Liver (tissue), 9 donors: ENCODE measurements around the gene PITPNM3. TPM values are rescaled to one million over a fixed set of nuclear protein-coding genes. Genes with fewer than 3 reads are reported as not detected.
A peak's percentile ranks its signal among the peaks of the same experiment; 100 is the strongest.

ENCODE experiments used
- DNase-seq: peaks from one replicate; pipeline ENCODE4 v3.0.0-alpha.2; 2017; ENCODE audit warnings: low spot score
- H3K27ac ChIP-seq, 2 donors: one replicate each; pipeline ENCODE4 v1.7.0; 2013; ENCODE audit warnings: inconsistent platforms in 2 of 2, low read length in 2 of 2, control low read depth in 1 of 2, low read depth in 1 of 2, mild to moderate bottlenecking in 1 of 2
- H3K27me3 ChIP-seq, 4 donors: one replicate each; pipeline versions ENCODE4 v1.6.1 to v1.7.0; 2013; ENCODE audit warnings: low read length in 3 of 4, inconsistent platforms in 1 of 4, mild to moderate bottlenecking in 1 of 4, moderate library complexity in 1 of 4; ENCODE audit not compliant: control insufficient read depth in 4 of 4, insufficient read depth in 4 of 4
- H3K36me3 ChIP-seq, 4 donors: one replicate each; pipeline versions ENCODE4 v1.6.1 to v1.7.0; 2013; ENCODE audit warnings: low read length in 3 of 4, mild to moderate bottlenecking in 3 of 4, low read depth in 1 of 4, moderate library complexity in 1 of 4; ENCODE audit not compliant: control insufficient read depth in 4 of 4, insufficient read depth in 3 of 4
- H3K4me1 ChIP-seq, 4 donors: one replicate each; pipeline versions ENCODE4 v1.6.1 to v1.7.0; 2013; ENCODE audit warnings: low read length in 3 of 4, mild to moderate bottlenecking in 3 of 4, moderate library complexity in 1 of 4; ENCODE audit not compliant: control insufficient read depth in 4 of 4, insufficient read depth in 4 of 4
- H3K4me3 ChIP-seq, 3 donors: one replicate each; pipeline versions ENCODE4 v1.6.1 to v1.7.0; 2013; ENCODE audit warnings: low read length in 3 of 3, control low read depth in 1 of 3, low read depth in 1 of 3, mild to moderate bottlenecking in 1 of 3
- H3K9ac ChIP-seq, 2 donors: one replicate each; pipeline ENCODE4 v1.7.0; 2013; ENCODE audit warnings: low read length in 2 of 2, mild to moderate bottlenecking in 2 of 2, moderate library complexity in 2 of 2, control low read depth in 1 of 2, low read depth in 1 of 2
- H3K9me3 ChIP-seq, 4 donors: one replicate each; pipeline versions ENCODE4 v1.6.1 to v1.7.0; 2013; ENCODE audit warnings: low read length in 3 of 4; ENCODE audit not compliant: control insufficient read depth in 4 of 4
- EGR1 ChIP-seq, 2 donors: IDR thresholded peaks; 2 replicates each; pipeline ENCODE4 v1.6.1; 2016 to 2018; ENCODE audit warnings: antibody characterized with exemption in 2 of 2, low read depth in 2 of 2
- FOXA1 ChIP-seq: IDR thresholded peaks from 2 replicates; pipeline ENCODE4 v1.6.1; 2016; ENCODE audit warnings: antibody characterized with exemption
- FOXA2 ChIP-seq: IDR thresholded peaks from 2 replicates; pipeline ENCODE4 v1.6.1; 2016; ENCODE audit warnings: antibody characterized with exemption
- GABPA ChIP-seq, 2 donors: IDR thresholded peaks in 1 of 2; conservative IDR thresholded peaks in 1 of 2; 2 replicates each; pipeline ENCODE4 v1.6.1; 2016; ENCODE audit warnings: antibody characterized with exemption in 2 of 2, mild to moderate bottlenecking in 1 of 2, moderate library complexity in 1 of 2
- HNF4A ChIP-seq, 2 donors: conservative IDR thresholded peaks; 2 replicates each; pipeline ENCODE4 v1.6.1; 2016; ENCODE audit warnings: antibody characterized with exemption in 2 of 2, mild to moderate bottlenecking in 2 of 2
- HNF4G ChIP-seq: IDR thresholded peaks from 2 replicates; pipeline ENCODE4 v1.6.1; 2016; ENCODE audit warnings: antibody characterized with exemption
- JUND ChIP-seq, 2 donors: IDR thresholded peaks; 2 replicates each; pipeline ENCODE4 v1.6.1; 2016; ENCODE audit warnings: antibody characterized with exemption in 2 of 2
- NR2F2 ChIP-seq: IDR thresholded peaks from 2 replicates; pipeline ENCODE4 v1.6.1; 2016; ENCODE audit warnings: antibody characterized with exemption
- RAD21 ChIP-seq, 2 donors: IDR thresholded peaks; 2 replicates each; pipeline ENCODE4 v1.6.1; 2016; ENCODE audit warnings: antibody characterized with exemption in 2 of 2, mild to moderate bottlenecking in 2 of 2
- RXRA ChIP-seq, 2 donors: IDR thresholded peaks; 2 replicates each; pipeline ENCODE4 v1.6.1; 2017 to 2018; ENCODE audit warnings: antibody characterized with exemption in 2 of 2, mild to moderate bottlenecking in 1 of 2
- SP1 ChIP-seq: IDR thresholded peaks from 2 replicates; pipeline ENCODE4 v1.6.1; 2018; ENCODE audit warnings: antibody characterized with exemption, mild to moderate bottlenecking
- TAF1 ChIP-seq: conservative IDR thresholded peaks from 2 replicates; pipeline ENCODE4 v1.6.1; 2016; ENCODE audit warnings: antibody characterized with exemption, mild to moderate bottlenecking
- YY1 ChIP-seq: IDR thresholded peaks from 2 replicates; pipeline ENCODE4 v1.6.1; 2016; ENCODE audit warnings: antibody characterized with exemption, mild to moderate bottlenecking
- WGBS: extraction: QIAGEN DNeasy Blood & Tissue Kit; methylation state at CpG from one replicate; pipeline ENCODE4 v1.1.7; 2013; 5-methylcytosine and 5-hydroxymethylcytosine counted together
- polyA plus RNA-seq, 2 donors: library from polyadenylated mRNA; stranded (reverse) in 1 of 2; unstranded in 1 of 2; fragments of 200-250 nt in 1 of 2; fragments of >200 nt in 1 of 2; fragmentation: Nextera tagmentation in 1 of 2; extraction: Ambion mirVana in 1 of 2; gene quantifications; one replicate each; pipeline versions ENCODE4 v1.2.1 to v1.2.3, GENCODE V29; 2013 to 2015
- total RNA-seq, 2 donors: library from RNA; depleted of rRNA; stranded (reverse); fragments of >200 nt; gene quantifications; one replicate each; pipeline ENCODE4 v1.2.3, GENCODE V29; 2014
- TF ChIP-seq, protein P1 (sequence below): IDR thresholded peaks from 2 replicates; pipeline ENCODE4 v1.6.1; 2016; ENCODE audit warnings: antibody characterized with exemption
- TF ChIP-seq, protein P2 (sequence below): fragments of 150-350 bp; IDR thresholded peaks from 2 replicates; pipeline ENCODE4 v1.5.1; 2017; ENCODE audit warnings: improper control_type of control experiment, low read depth, low read length; ENCODE audit not compliant: missing input control
- TF ChIP-seq, protein P3 (sequence below): IDR thresholded peaks from 2 replicates; pipeline ENCODE4 v1.6.1; 2016; ENCODE audit warnings: antibody characterized with exemption, mild to moderate bottlenecking
- TF ChIP-seq, protein P4 (sequence below): IDR thresholded peaks from 2 replicates; pipeline ENCODE4 v1.6.1; 2016; ENCODE audit warnings: antibody characterized with exemption
- TF ChIP-seq, protein P5 (sequence below): IDR thresholded peaks from 2 replicates; pipeline ENCODE4 v1.6.1; 2016; ENCODE audit warnings: antibody characterized with exemption
- donor health status: healthy.
- donor health status: healthy.
- donor health status: healthy.
- donor health status: healthy.
- donor health status: healthy.

The PITPNM3 gene
- total RNA-seq (1 to 10 TPM; 1.9 to 5.0 TPM), polyA plus RNA-seq (1 to 10 TPM; 1.5 to 1.8 TPM)

DNA sequence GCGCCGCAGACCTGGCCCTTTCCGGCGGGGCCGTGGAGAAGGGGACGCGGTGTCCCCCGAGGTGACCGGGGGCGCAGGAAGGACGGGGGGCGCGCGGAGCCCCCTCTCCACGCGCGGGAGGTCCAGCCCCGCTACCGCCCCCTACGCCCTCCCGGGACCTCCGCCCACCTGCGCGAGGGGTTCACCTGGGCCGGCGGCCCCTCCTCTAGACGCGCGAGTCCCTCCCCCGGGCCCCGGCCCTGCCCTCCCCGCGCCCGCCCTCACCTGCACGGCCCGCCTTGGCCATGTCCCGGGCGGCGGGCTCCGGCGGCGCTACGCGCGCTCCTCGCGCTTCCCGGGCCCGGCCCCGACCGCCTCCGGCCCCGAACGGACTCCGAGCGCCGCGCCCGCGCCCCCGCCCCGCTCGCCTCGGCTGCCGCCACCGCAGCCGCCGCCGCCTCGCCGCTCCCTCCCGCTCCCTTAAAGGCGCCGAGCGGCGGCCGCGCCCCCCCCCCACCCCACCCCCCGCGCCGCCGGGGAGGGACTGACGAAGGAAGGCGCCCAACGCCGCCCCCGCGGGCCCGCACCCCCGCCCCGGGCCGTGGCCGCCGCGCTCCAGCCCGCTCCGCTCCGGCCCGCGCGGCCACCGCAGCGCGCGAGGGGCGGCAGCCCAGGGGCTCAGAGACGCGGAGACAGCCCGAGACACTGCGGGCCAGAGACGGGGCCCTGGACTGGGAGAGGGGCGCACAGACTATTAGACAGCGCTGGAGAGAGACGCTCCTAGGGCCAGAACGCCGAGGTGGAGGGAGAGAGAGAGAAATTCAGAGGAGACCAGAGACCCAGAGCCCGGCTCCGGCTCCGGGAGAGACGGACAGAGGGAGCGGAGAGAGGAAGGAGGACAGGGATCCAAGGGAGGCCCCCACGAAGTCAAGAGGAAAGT lies at the start of gene PITPNM3:
Gene PITPNM3 (minus strand): TSS at position 435 of the 919 bp plus-strand sequence. CDS start 149 bp downstream, at position 286.
- no peak for DNase-seq
- TF ChIP-seq FOXA1 (no peak), GABPA (IDR thresholded peaks at IDR 0.05 in 1 of 2, conservative IDR thresholded peaks at IDR 0.05 in 1 of 2) (no peak), TAF1 (no peak), EGR1 (IDR thresholded peaks at IDR 0.05; ENCODE audit: low read depth in 2 of 2) (no peak)
- TF ChIP-seq, protein P1, sequence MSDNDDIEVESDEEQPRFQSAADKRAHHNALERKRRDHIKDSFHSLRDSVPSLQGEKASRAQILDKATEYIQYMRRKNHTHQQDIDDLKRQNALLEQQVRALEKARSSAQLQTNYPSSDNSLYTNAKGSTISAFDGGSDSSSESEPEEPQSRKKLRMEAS: no peak
- TF ChIP-seq, protein P2, sequence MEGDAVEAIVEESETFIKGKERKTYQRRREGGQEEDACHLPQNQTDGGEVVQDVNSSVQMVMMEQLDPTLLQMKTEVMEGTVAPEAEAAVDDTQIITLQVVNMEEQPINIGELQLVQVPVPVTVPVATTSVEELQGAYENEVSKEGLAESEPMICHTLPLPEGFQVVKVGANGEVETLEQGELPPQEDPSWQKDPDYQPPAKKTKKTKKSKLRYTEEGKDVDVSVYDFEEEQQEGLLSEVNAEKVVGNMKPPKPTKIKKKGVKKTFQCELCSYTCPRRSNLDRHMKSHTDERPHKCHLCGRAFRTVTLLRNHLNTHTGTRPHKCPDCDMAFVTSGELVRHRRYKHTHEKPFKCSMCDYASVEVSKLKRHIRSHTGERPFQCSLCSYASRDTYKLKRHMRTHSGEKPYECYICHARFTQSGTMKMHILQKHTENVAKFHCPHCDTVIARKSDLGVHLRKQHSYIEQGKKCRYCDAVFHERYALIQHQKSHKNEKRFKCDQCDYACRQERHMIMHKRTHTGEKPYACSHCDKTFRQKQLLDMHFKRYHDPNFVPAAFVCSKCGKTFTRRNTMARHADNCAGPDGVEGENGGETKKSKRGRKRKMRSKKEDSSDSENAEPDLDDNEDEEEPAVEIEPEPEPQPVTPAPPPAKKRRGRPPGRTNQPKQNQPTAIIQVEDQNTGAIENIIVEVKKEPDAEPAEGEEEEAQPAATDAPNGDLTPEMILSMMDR: no peak
- Histone ChIP-seq H3K4me3 (peak within 1 kb of the TSS in 2 of 3 donors; percentile 18 to 60), H3K4me1 (peaks cover 2 to 14% (median 10%) of the 10 kb centered on the region in 4 donors), H3K27ac (no peak within 1 kb of the TSS), H3K9ac (no peak within 1 kb of the TSS), H3K9me3 (no peaks in the 10 kb centered on the region), H3K27me3 (peaks cover 0 to 4% (median 1%) of the 10 kb centered on the region in 4 donors), H3K36me3 (no peaks in the 10 kb centered on the region)
- WGBS: 3% methylated on average over 121 of the region's 122 CpGs

DNA sequence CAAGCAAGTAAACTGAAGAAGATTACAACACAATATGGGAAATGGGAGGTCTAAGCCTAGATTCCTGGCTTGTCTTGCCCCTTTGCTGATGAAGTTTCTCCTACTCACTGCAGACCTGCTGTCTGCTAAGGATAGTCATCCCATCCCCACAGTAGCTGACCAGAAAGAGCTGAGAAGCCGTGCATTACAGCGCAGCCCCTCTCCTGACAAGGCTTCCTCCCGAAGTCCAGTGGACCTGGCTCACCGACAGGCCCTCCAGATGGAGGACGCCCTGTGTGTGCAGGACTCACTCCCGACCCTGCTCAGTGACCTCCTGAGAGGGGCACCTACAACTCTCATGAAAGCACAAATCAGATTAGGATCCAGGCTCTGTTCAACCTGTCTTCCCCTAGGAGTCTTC lies 48.8 kb upstream of the PITPNM3 start:
- 98% methylated on average over 6 of the region's 6 CpGs for WGBS
- TF ChIP-seq, protein P3, sequence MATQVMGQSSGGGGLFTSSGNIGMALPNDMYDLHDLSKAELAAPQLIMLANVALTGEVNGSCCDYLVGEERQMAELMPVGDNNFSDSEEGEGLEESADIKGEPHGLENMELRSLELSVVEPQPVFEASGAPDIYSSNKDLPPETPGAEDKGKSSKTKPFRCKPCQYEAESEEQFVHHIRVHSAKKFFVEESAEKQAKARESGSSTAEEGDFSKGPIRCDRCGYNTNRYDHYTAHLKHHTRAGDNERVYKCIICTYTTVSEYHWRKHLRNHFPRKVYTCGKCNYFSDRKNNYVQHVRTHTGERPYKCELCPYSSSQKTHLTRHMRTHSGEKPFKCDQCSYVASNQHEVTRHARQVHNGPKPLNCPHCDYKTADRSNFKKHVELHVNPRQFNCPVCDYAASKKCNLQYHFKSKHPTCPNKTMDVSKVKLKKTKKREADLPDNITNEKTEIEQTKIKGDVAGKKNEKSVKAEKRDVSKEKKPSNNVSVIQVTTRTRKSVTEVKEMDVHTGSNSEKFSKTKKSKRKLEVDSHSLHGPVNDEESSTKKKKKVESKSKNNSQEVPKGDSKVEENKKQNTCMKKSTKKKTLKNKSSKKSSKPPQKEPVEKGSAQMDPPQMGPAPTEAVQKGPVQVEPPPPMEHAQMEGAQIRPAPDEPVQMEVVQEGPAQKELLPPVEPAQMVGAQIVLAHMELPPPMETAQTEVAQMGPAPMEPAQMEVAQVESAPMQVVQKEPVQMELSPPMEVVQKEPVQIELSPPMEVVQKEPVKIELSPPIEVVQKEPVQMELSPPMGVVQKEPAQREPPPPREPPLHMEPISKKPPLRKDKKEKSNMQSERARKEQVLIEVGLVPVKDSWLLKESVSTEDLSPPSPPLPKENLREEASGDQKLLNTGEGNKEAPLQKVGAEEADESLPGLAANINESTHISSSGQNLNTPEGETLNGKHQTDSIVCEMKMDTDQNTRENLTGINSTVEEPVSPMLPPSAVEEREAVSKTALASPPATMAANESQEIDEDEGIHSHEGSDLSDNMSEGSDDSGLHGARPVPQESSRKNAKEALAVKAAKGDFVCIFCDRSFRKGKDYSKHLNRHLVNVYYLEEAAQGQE: no peak
- no peak for TF ChIP-seq FOXA2
- TF ChIP-seq HNF4A (conservative IDR thresholded peaks at IDR 0.05): no peak
- TF ChIP-seq, protein P4, sequence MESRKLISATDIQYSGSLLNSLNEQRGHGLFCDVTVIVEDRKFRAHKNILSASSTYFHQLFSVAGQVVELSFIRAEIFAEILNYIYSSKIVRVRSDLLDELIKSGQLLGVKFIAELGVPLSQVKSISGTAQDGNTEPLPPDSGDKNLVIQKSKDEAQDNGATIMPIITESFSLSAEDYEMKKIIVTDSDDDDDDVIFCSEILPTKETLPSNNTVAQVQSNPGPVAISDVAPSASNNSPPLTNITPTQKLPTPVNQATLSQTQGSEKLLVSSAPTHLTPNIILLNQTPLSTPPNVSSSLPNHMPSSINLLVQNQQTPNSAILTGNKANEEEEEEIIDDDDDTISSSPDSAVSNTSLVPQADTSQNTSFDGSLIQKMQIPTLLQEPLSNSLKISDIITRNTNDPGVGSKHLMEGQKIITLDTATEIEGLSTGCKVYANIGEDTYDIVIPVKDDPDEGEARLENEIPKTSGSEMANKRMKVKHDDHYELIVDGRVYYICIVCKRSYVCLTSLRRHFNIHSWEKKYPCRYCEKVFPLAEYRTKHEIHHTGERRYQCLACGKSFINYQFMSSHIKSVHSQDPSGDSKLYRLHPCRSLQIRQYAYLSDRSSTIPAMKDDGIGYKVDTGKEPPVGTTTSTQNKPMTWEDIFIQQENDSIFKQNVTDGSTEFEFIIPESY: no peak
- TF ChIP-seq YY1: no peak
- TF ChIP-seq GABPA (IDR thresholded peaks at IDR 0.05 in 1 of 2, conservative IDR thresholded peaks at IDR 0.05 in 1 of 2): no peak
- no peak for TF ChIP-seq SP1
- TF ChIP-seq, protein P5, sequence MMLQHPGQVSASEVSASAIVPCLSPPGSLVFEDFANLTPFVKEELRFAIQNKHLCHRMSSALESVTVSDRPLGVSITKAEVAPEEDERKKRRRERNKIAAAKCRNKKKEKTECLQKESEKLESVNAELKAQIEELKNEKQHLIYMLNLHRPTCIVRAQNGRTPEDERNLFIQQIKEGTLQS: no peak
- no peak for TF ChIP-seq RAD21 (IDR thresholded peaks at IDR 0.05)
- no peak for TF ChIP-seq EGR1 (IDR thresholded peaks at IDR 0.05; ENCODE audit: low read depth in 2 of 2)
- TF ChIP-seq HNF4G: no peak
- TF ChIP-seq JUND (IDR thresholded peaks at IDR 0.05): no peak
- TF ChIP-seq, protein P1: no peak
- no peak for TF ChIP-seq NR2F2
- no peak for TF ChIP-seq RXRA (IDR thresholded peaks at IDR 0.05)
- TF ChIP-seq, protein P2: no peak
- no peak for TF ChIP-seq FOXA1

More for the DNA sequence above, 48.8 kb upstream of the PITPNM3 start:
- H3K4me1 ChIP-seq: no peaks in the 10 kb centered on the region
- H3K27ac ChIP-seq: no peak overlapping the region
- no peaks in the 10 kb centered on the region for H3K27me3 ChIP-seq
- no peaks in the 10 kb centered on the region for H3K9me3 ChIP-seq
- peaks cover 7 to 39% (median 23%) of the 10 kb centered on the region in 4 donors for H3K36me3 ChIP-seq
- H3K9ac ChIP-seq: no peak overlapping the region
- no peak overlapping the region for H3K4me3 ChIP-seq
- no peak for DNase-seq
